Lower leg skin (tissue), 3 donors: ENCODE data around the gene TOMM40L.

Experiments
- CTCF ChIP-seq, 3 donors: fragments of 450-650 bp; IDR thresholded peaks; one replicate each; pipeline ENCODE4 v1.5.1; 2016; ENCODE audit warnings: antibody characterized with exemption in 3 of 3, mild to moderate bottlenecking in 3 of 3, moderate library complexity in 2 of 3
- POLR2A ChIP-seq, 2 donors: fragments of 450-650 bp; IDR thresholded peaks; one replicate each; pipeline ENCODE4 v1.6.1; 2016 to 2017; ENCODE audit warnings: antibody characterized with exemption in 2 of 2, mild to moderate bottlenecking in 1 of 2, moderate library complexity in 1 of 2

- TF ChIP-seq POLR2A (IDR thresholded peaks at IDR 0.05) (no peak), CTCF (IDR thresholded peaks at IDR 0.05) (no peak)
Measured at GRCh38 chr1:161185732-161186311, 40.0 kb upstream of the TOMM40L start.
